HG02610 (cell line): ENCODE results near the gene NAA35.

Experiments used
- ATAC-seq: cut with Tn5 transposase; IDR thresholded peaks from one replicate; pipeline ENCODE4 v1.9.1; 2021; ENCODE audit warnings: mild to moderate bottlenecking, moderate library complexity; ENCODE audit not compliant: unreplicated experiment

The NAA35 gene

GRCh38 chr9:86057491-86057890, 116.5 kb downstream of the NAA35 start:
- ATAC-seq = no peak

- no peak for ATAC-seq
These were observed 121.2 kb downstream of the NAA35 start for GRCh38 chr9:86061972-86062739.

GRCh38 chr9:86062845-86063693, 122.1 kb downstream of the NAA35 start:
- ATAC-seq = no peak

- no peak for ATAC-seq
These were observed 123.3 kb downstream of the NAA35 start for GRCh38 chr9:86064220-86064619.

GRCh38 chr9:86069206-86069869, 128.4 kb downstream of the NAA35 start:
- ATAC-seq = no peak
